ENCODE measurements around the gene SLC39A9.

- TF ChIP-seq POLR2AphosphoS5 (IDR thresholded peaks at IDR 0.05; ENCODE audit: low read depth, low read length), result no peak
- no peak for TF ChIP-seq POLR2A (IDR thresholded peaks at IDR 0.05; ENCODE audit: low read depth, low read length)
Observed at GRCh38 chr14:69485701-69486100, 87.2 kb downstream of the SLC39A9 start.
